GM18498 (cell line): ENCODE measurements around the gene OXCT2.
"Not testable (repeated sequence)": the region's sequence is repeated elsewhere in the genome, so short reads cannot be mapped to it uniquely, and the experiment has no call there.

Experiments used
- ATAC-seq: cut with Tn5 transposase; IDR thresholded peaks from one replicate; pipeline ENCODE4 v1.9.1; 2021; ENCODE audit warnings: mild to moderate bottlenecking, moderate library complexity; ENCODE audit not compliant: unreplicated experiment

The OXCT2 gene

DNA sequence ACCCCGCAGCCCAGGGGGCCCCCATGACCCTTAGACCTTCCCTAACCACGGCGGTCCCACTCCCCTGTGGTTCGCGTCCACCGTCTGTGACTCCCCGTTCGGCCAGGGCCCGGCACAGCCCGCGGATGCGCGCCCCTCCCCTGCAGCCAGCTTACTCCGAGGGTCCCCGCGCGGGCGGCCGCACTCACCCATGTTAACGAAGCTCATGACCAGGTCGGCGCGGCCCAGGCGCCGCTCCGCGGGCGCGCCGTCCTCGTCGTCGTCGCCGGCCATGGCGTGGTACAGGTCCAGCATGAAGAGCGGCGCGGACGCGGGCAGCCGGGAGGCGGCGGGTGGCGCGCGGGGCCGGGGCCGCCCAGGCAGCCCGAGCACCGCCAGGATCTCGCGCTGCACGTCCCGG lies 16.8 kb upstream of the OXCT2 start:
- ATAC-seq, result not testable (repeated sequence)

DNA sequence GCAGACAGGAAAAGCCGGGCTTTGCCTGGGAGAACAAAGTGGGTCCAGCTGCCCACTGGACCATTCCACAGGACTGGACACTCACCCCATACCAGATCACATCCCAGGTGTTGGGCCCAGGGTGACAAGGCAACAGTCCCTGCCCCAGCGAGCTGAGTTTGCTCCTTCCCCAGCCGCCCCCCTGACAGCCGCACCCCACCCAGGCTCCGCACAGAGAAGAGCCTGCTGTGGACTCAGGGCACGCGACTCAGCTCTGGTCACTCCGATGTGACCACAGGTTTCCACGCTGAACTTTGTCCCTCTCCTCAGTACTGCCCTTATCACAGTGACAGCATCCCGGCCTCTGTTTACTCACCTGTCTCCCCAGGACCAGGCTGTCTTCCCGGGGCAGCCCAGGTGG lies 16.3 kb upstream of the OXCT2 start:
- ATAC-seq, result no peak

DNA sequence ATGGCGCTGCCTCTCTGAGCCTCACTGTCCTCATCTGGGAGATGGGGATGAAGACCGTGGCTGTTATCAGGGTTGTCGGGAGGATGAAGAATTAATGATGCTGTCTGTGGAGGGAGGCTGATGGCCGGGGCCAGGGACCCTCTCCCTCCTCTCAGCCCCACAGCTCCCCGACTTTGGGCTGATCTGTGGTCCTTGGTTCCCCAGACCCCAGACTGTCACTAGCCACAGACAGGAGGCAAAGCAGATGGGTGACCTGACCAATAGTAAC lies 15.9 kb upstream of the OXCT2 start:
- not testable (repeated sequence) for ATAC-seq

DNA sequence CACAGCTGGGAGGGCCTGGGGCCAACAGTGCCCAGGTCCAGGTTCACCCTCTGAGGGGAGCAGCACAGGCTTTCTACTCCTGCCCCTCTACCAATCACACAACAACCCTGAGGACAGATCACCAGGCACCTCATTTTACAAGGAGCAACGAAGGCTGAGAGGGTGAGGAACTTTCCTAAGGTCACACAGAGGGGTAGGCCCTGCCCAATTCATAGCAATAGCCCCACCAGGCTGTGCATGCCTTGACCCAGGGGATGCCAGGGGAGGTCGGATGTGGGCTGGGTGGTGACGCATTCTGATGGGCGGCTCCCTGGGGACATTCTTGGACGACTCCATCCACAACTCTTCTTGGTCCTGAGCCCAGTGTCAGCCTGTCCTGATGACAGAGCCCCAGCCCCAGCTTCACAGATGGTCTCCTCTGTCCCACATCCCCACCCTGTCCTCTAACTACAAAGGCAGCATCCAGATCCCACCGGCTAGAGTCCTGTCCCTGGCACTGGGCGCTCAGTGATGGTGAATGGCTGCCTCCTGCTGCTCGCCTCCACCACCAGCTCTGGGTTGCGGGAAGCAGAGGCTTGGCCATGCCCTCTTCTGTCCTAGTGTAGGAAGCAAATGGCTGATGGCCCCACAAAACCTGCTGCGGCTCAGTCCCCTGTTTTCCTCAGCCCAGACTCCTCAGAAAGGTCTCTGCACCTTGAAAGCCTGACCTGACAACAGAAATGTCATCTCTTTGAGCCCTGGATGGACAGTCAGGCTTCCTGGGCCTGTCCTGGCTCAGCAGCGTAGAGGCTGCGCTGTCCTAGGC lies 15.4 kb upstream of the OXCT2 start:
- not testable (repeated sequence) for ATAC-seq

DNA sequence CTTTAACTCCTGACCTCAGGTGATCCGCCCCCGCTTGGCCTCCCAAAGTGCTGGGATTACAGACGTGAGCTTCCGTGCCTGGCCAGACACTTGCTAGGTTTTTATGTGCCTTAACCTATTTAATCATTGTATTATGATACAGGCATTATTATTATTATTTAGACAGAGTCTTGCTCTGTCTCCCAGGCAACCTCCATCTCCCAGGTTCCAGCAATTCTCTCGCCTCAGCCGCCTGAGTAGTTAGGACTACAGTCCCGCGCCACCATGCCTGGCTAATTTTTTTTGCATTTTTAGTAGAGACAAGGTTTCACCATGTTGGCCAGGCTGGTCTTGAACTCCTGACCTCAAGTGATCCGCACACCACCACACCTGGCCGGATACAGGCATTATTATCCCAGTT lies 11.5 kb upstream of the OXCT2 start:
- ATAC-seq, result not testable (repeated sequence)

DNA sequence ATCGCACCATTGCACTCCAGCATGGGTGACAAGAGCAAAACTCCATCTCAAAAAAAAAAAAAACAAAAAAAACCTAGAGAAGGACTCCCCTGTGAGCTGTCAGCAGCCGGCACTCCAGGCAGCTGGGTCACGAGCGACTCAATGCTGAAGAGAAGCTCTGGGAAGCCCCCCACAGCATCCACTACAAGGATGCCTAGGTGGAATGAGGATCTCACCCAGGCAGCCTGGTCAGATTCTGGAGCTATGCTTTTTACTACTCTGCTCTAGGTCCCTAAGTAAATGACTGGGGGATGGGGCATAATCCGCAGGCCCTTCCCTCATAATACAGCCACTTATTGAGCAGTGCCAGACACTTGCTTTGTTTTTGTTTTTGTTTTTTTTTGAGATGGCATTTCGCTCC lies 11.0 kb upstream of the OXCT2 start:
- ATAC-seq, result no peak

DNA sequence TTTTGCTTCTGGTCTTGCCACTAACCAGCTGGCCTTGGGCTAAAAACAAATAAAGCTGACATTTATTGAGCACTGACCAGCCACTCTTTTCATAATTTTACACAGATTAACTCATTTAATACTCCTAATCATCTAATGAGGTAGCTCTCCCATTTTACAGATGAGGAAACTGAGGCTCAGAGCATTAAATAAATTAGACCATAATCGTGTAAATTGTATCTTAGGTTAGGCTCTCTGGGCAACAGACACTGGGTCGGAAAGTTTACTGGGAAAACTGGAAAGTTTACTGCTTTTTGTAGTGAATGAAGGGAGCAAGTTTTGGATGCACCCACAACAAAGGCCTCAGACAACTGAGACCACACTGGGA lies 10.2 kb upstream of the OXCT2 start:
- no peak for ATAC-seq

DNA sequence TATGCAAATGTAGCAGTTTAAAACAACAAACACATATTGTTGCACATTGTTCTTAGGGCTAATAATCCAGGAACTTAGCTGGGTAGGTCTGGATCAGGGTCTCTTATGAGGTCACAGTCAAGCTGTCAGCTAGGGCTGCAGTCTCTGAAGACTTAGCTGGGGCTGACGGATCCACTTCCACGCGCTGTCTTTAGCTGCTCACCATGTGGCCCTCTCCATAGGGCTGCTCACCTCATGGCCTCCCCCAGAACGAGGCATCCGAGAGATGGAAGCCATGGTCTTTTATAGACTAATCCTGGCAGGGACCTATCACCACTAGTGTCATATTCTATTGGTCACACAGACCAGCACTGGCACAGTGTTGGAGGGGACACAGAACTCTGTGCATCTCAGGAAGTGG lies 8.7 kb upstream of the OXCT2 start:
- ATAC-seq, result no peak

DNA sequence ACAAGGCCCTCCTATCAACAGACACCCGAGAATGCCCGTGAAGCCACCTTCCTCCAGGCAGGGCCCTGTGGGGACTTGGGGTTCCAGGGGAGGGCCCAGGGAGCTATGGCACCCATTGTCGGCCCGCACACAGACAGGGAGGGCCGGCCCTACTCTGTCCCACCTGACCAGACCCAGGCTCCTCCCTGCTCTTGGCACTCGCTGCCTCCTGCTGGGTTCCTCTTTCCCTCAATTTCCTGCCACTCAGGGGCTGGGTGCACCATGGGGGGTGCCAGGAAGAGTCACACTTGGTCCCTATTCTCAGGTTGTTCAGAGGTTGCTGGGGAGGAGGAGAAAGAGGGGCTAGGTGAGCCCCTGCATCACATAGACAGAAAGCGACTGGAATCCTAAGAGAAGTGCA lies 8.0 kb upstream of the OXCT2 start:
- ATAC-seq, result no peak

DNA sequence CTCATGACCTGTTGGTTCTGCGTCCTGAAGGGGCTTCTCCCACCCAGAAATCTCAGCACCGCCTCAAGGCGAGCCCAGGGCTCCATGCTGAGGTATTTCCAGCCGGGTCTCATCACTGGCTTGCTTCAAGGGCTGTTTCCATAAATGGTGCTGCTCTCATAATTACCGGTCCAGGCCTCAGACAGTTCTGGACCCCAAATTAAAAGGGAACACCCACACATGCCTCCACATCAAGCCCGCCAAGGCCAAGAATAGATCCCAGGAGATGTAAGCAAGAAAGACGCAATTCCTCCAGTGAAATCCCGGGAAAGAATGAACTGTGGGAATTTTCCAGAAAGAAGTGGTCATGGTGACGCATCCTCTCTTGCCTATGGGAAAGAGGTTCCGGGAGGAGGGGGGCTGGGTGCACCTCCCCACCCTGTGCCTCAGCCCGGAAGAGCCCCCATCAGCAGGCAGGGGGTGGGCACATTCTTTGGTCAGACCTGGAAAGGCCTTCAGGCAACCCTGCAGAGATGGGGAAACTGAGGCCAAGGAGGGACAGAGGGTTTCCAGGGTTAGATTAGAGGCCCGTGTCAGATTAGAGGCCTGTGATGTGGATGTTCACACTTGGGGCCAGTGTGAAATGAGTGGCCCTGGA lies 7.4 kb upstream of the OXCT2 start:
- ATAC-seq, result not testable (repeated sequence)

DNA sequence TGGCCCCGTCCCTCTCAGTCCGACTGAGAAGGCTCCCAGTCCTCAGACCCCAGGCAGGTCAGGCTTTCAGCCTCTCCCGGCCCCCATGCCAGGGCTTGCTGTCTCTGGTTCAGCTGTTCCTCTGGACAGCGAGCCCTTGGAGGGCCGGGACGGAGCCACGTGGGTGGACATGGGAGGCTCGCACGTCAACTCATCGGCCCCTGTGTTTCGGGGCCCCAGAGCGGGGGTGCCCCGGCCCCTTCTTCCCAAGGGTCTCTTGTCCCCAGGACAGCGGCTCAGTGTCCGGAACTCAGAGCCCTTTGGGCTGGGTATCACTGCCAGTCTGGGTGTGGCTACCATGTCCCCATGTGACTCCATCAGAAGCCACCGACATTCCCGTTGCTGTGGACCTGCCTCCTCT lies 6.7 kb upstream of the OXCT2 start:
- ATAC-seq, result not testable (repeated sequence)

DNA sequence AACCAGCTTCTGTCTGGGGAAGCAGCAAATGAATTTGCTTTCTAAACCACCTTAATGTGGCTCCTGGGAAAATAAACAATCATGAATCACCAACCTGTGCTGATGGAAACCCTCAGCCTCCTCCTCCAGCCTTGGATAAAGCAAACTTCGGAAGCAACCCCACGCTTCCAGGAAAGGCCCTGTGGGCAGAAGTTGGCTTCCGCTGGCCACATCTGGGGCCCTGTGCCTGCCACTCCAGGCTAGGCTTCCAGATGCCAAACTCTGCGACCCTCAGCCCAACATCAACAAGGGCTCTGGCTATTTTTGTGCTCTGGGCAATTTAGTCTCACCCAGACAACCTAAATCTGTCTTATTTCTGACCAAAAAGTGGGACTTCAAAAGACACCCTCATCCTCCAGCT lies 6.2 kb upstream of the OXCT2 start:
- no peak for ATAC-seq

DNA sequence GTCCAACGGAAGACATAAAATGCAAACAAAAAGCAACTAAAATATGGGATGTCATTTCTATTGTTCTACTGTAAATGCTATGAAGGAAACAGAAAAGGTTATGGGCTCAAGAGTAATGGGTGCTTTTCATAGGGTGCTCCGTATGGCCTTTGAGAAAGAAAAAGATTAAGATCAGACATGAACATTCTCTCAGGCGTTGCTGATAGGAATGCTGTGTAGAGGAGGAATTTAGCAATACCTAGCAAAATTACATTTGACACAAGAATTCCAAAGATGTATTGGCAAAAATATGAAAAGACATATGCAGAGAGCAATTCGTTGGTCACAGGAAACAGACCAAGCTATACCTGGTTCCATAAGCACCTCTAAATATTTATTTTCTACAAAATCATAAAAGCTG lies 5.7 kb upstream of the OXCT2 start:
- ATAC-seq, result no peak

DNA sequence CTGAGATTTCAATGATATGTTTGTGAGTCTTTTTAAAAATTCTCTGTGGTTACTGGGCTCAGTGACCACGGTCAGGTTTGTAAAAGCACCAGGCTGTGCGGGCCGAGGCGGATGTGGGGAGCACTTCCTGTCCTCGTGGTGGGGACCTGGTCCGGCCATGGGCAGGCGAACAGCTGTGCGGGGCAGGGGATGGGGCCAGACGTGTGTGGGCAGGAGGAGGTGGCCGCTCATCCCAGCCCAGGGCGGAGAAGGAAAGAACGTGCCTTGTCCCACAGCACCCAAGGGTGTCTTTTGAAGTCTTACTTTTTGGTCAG lies 5.2 kb upstream of the OXCT2 start:
- no peak for ATAC-seq

DNA sequence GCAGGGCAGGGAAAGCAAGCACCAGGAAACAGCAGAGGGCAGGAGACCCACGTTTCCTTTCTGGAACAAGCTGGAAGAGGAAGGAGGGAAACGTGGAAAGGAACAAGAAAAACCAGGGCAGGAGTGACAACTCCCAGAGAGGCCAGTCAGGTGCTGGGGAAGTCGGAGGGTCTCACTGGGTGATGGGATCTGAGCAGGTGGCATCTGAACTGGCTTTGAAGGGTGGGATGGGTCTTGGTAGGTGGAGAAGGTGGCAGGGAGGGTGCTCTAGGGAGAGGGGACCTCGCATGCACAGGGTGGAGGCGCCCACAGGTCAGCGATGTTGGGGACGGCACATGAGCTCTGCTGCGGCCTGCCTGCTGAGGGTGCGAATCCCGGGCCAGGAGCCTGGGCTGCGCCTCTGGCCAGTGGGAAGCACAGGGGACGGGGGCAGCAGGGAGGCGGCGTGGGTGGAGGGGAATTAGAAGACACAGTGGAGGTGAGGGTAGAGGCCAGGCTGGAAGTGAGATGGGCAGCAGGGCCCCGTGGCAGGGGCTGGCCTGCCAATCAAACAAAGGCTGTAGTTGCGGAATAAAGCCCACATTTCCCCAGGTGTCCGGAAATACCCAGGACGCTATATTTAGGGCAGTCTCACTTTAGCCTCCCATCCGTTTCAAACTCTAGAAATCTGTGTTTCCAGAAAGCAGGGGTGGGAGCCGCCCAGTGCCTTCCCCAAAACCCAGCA lies 4.7 kb upstream of the OXCT2 start:
- not testable (repeated sequence) for ATAC-seq

DNA sequence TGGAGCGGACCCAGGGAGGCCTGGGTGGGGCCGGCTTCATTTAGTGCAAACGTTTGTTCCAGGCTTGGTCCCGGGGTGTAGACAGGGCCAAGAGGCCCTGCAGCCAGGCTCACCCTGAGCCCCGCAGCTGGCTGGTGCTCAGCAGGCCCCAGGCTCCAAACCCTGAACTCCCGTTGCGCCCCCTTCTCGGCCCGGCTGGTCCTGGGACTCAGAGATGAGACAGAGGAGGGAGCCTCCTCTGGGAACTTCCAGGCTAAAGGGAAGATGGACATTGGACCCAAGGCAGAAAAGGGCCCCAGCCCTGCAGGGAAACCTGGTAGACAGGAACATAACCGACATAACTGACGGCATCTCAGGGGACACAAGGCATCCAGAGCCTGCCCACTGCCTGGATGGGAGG lies 4.0 kb upstream of the OXCT2 start:
- ATAC-seq, result not testable (repeated sequence)

DNA sequence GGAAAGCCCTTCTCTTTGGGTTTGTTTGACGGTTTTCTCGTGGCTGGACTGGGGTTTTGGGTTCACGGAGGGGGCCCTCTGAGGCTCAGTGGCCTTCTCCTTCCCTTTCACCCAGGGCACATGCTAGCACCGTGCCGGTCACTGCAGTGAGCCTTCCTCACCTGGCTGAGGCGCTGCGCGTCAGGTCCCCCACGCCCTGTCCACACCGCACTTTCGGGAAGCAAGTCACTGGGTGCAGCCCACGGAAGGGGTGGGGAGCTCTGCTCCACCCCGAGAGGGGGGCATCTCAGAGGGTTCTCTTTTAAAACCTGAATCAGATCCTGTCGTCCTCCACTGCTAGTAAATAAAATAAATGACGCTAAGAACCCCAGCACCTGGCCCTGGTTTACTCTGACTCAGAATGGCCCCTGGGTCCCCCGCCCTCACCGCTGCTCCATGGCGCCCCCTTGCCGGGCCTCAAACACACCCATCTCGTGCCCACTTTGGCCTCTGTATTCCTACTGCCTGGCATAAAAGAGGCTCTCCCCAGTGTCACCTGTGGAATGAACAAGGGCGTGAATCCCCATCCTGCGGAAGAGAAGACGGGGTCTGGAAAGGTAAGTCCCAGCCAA lies 2.3 kb upstream of the OXCT2 start:
- not testable (repeated sequence) for ATAC-seq

DNA sequence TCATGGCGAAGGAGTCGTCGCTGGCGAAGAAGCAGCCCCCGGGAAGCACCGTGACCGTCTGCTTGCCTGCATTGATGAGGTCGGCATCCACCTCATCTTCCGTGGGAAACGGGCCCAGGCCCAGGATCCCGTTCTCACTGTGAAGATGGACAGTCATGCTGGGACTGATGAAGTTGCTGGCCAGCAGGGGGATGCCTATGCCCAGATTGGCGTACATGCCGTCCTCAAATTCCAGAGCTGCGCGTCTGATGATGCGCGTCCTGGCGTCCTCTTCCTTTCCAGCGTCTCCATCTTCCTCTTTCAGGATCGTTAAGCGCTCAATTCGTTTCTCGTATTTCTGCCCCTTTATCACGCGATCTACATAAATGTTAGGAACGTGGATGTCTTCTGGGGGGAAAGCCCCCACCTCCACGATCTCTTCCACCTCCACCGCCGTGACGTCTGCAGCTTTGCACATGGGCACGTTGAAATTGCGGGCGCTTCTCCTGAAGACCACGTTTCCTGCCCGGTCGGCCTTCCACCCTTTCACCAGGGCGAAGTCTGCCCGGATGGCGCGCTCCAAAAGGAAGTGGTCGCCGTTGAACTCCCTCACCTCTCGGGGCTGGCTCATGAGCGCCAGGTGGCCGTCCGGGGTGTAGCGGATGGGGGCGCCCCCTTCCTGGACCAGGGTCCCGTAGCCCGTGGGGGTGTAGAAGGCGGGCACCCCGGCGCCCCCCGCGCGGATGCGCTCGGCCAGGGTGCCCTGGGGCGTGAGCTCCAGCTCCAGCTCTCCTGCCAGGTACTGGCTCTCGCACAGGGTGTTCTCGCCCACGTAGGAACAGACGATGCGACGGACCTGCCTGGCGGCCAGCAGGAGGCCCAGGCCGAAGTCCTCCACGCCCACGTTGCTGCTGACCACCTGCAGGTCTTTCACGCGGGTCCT lies 787 bp downstream of the OXCT2 start:
- not testable (repeated sequence) for ATAC-seq

DNA sequence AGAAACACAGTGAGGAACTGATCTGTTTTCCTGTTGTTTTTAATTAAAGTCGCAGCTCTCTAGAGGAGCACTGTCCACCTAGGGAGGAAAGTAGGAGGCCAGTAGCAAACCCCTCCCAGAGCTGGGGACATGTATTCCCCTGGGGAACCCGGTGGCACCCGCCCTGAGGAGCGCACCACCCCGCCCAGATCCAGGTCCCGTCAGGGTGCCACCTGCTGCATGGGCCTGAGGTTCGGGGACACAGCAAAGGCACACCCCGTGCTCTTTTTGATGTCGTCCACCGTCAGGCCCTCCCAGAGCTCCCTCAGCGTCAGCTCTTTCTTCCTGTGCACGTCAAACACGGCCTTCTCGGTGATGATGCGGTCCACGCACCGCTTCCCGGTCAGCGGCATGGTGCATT lies 1.6 kb downstream of the OXCT2 start:
- not testable (repeated sequence) for ATAC-seq

DNA sequence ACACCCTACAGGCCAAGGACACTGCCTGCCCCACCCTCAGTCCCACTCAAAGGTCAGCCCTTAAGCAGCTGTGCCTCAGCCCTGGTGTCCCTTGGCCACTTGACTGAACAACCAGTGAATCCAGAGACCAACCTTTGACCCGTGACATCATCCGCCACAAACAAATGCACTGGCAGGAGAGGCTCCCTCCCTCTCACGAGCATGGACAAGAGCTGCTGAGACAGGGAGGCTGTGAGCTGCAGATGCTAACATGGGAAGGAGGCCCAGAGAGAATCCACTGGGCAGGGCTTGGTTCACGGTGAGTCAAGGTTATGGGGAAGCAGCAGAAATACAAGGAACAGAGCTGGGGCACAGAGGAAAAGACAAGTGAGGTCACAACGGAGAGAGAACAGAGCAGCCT lies 4.7 kb downstream of the OXCT2 start:
- not testable (repeated sequence) for ATAC-seq

DNA sequence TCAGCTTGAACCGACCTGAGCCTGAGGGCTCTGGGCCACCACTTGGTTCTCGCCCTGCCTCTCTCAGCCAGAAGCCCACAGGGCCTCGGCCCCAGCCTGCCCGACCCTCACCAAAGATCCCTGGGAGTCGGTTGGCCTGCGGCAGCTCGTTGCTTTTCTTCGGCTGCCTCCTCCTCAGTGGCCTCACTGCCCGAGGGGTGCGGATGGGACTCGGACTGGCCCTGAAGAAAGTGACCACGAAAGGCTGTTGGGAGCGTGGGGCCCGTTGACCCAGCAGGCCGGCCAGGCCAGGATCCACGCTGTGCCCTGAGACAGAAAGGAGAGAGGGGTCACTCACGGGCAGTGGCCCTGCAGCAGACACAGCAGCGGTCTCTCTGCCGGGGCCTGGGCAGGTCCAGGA lies 6.6 kb downstream of the OXCT2 start:
- not testable (repeated sequence) for ATAC-seq
